GM12892 (cell line): ENCODE measurements around the gene KLHL20.
"Not testable (repeated sequence)": the region's sequence is repeated elsewhere in the genome, so short reads cannot be mapped to it uniquely, and the experiment has no call there.

Experiments
- DNase-seq: peaks from one replicate; pipeline ENCODE4 v3.0.0; 2011; ENCODE audit not compliant: insufficient read length
- FAIRE-seq: peaks from 2 replicates; lab custom pipeline; 2011; peaks lifted over from hg19 to GRCh38; lab: Jason Lieb, UNC
- POLR2A ChIP-seq: IDR thresholded peaks from 2 replicates; pipeline ENCODE4 v1.6.1; 2011; ENCODE audit warnings: low read depth, low read length, control low read depth
- POLR2AphosphoS5 ChIP-seq: IDR thresholded peaks from 2 replicates; pipeline ENCODE4 v1.6.1; 2011; ENCODE audit warnings: low read depth, low read length, control low read depth
- TAF1 ChIP-seq: IDR thresholded peaks from 2 replicates; pipeline ENCODE4 v1.6.1; 2011; ENCODE audit warnings: low read depth, mild to moderate bottlenecking, control low read depth, low read length, borderline replicate concordance

The KLHL20 gene

GRCh38 chr1:173708787-173709186, 6.0 kb upstream of the KLHL20 start:
- TF ChIP-seq TAF1 = no peak
- TF ChIP-seq POLR2A = no peak
- no peak for TF ChIP-seq POLR2AphosphoS5
- FAIRE-seq (no peak), DNase-seq (no peak)

- no peak for DNase-seq
- FAIRE-seq = no peak
- TF ChIP-seq TAF1 (no peak), POLR2AphosphoS5 (no peak), POLR2A (no peak)
These were observed 381 bp upstream of the KLHL20 start for GRCh38 chr1:173714441-173714758.

- FAIRE-seq = no peak
- TF ChIP-seq POLR2A = no peak
- TF ChIP-seq TAF1 = no peak
- no peak for TF ChIP-seq POLR2AphosphoS5
- DNase-seq = no peak
These were observed 710 bp downstream of the KLHL20 start for GRCh38 chr1:173715538-173715844.

GRCh38 chr1:173717238-173717637, 2.5 kb downstream of the KLHL20 start:
- TF ChIP-seq POLR2A (no peak), TAF1 (no peak), POLR2AphosphoS5 (no peak)
- DNase-seq = no peak
- no peak for FAIRE-seq

GRCh38 chr1:173731331-173731730, 16.6 kb downstream of the KLHL20 start:
- not testable (repeated sequence) for DNase-seq, FAIRE-seq

GRCh38 chr1:173733912-173734311, 19.1 kb downstream of the KLHL20 start:
- TF ChIP-seq TAF1 (no peak), POLR2AphosphoS5 (no peak), POLR2A (no peak)
- DNase-seq (no peak), FAIRE-seq (no peak)

GRCh38 chr1:173736104-173736503, 21.3 kb downstream of the KLHL20 start:
- DNase-seq, FAIRE-seq: not testable (repeated sequence)

- FAIRE-seq = no peak
- no peak for TF ChIP-seq POLR2AphosphoS5
- TF ChIP-seq POLR2A = no peak
- no peak for TF ChIP-seq TAF1
- DNase-seq = no peak
These were observed 27.6 kb downstream of the KLHL20 start for GRCh38 chr1:173742203-173742886.

GRCh38 chr1:173744651-173745050, 29.9 kb downstream of the KLHL20 start:
- no peak for FAIRE-seq
- no peak for TF ChIP-seq POLR2A
- TF ChIP-seq TAF1 = no peak
- TF ChIP-seq POLR2AphosphoS5 = no peak
- DNase-seq = no peak

GRCh38 chr1:173749137-173749536, 34.4 kb downstream of the KLHL20 start:
- FAIRE-seq = no peak
- no peak for DNase-seq
- TF ChIP-seq POLR2AphosphoS5 = no peak
- no peak for TF ChIP-seq POLR2A
- TF ChIP-seq TAF1 = no peak

- no peak for FAIRE-seq
- TF ChIP-seq POLR2AphosphoS5 = no peak
- no peak for TF ChIP-seq TAF1
- no peak for TF ChIP-seq POLR2A
- DNase-seq = no peak
These were observed 39.0 kb downstream of the KLHL20 start for GRCh38 chr1:173753830-173754229.

GRCh38 chr1:173757666-173758065, 42.9 kb downstream of the KLHL20 start:
- no peak for FAIRE-seq
- no peak for DNase-seq
- no peak for TF ChIP-seq TAF1

GRCh38 chr1:173758110-173758509, 43.3 kb downstream of the KLHL20 start:
- no peak for FAIRE-seq
- DNase-seq = no peak
- no peak for TF ChIP-seq TAF1
- TF ChIP-seq POLR2A = no peak
- TF ChIP-seq POLR2AphosphoS5 = no peak
